Sigmoid colon (tissue), 4 donors: ENCODE results near the gene ANKRD10.

Experiments used
- CTCF ChIP-seq, 4 experiments: fragments of 450-650 bp in 3 of 4; fragments of 200-600 bp in 1 of 4; IDR thresholded peaks; one replicate each; pipeline ENCODE4 v1.5.1; 2016 to 2019; ENCODE audit warnings: antibody characterized with exemption in 4 of 4, mild to moderate bottlenecking in 3 of 4, moderate library complexity in 2 of 4
- POLR2AphosphoS5 ChIP-seq, 4 donors: sonication (generic); formaldehyde crosslinking; IDR thresholded peaks; one replicate each; pipeline ENCODE4 v1.6.1; 2017; ENCODE audit warnings: antibody characterized with exemption in 4 of 4

DNA sequence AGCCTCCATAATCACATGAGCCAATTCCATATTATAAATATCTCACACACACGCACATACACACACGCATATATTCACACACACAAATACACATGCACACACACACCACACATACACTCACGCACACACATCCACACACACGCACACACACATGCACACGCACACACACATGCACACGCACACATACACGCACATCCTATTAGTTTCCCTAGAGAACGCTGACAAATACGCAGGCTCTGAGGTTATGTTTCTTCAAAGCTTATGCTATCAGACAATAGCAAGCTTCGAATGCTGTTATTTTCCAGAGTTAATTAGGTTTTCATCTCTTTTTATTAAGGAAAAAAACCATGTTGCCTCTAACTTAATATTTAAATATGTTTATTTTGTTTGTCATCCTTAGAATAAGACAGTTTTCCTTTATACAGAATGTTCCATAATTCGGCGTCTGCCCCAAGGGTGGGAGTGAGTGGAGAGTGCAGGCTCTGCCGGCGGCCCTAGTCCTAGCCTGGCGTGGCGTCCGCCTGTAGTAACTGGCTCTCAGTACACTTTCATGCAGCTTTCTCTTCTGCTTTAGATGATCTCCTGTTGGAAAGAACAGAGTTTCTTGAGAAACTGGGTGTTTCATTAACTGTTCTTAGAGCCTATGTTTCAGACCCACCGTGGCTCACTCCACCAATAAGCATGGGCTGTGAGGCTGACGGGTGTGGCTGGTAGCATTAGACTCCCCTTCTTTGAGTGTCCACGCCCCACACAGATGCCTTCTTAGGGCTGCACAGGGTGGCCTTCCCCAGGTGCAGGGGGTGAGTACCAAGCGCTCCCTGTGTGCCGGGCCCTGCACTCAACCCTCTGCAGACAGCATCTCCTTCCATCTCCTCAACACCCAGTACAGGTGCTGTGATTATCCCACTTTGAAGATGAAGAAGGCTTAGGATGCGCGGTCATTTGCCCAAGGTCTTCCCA, 30.4 kb upstream of the ANKRD10 start:
- TF ChIP-seq CTCF (IDR thresholded peaks at IDR 0.05) (no peak), POLR2AphosphoS5 (IDR thresholded peaks at IDR 0.05) (no peak)
